ENCODE measurements around the gene ASXL2. TPM values are rescaled to one million over a fixed set of nuclear protein-coding genes. Genes with fewer than 3 reads are reported as not detected.

ASXL2 gene
- total RNA-seq, 4 donors from 2014 or later, result 13.3 to 26.7 (median 16.8) TPM

DNA sequence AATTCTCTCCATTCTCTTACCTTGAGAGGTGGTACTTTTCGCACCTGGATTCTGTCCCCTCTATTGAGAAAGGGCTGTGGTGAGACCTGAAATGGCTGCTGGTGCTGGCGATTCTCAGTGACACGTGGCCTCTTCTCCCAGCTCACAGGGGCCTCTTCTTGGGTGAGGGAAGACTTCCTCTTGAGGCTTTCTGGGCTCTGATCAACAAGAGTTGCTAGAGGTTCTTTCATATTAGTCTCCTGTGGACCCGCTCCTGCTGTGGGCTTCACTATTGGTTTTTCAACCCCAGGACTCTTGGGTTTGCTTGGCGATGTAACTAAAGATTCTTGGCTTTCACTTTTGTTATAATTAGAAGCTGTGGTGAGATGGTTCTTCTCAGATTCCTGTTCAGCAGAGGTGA lies 128.6 kb downstream of the ASXL2 start:
- WGBS, 2 donors (ENCODE audit: low coverage in 1 of 2), result 93 to 100% methylated on average over 5 of the region's 5 CpGs
- Histone ChIP-seq H3K9me3 (no peaks in the 10 kb centered on the region), H3K27ac (no peak overlapping the region), H3K36me3 (peaks cover 0 to 98% of the 10 kb centered on the region in 2 donors), H3K27me3 (no peaks in the 10 kb centered on the region), H3K4me1 (no peaks in the 10 kb centered on the region), H3K4me3 (no peak overlapping the region)
- ATAC-seq, result no peak
- no peak for TF ChIP-seq POLR2A (IDR thresholded peaks at IDR 0.05)
- TF ChIP-seq, protein P1, sequence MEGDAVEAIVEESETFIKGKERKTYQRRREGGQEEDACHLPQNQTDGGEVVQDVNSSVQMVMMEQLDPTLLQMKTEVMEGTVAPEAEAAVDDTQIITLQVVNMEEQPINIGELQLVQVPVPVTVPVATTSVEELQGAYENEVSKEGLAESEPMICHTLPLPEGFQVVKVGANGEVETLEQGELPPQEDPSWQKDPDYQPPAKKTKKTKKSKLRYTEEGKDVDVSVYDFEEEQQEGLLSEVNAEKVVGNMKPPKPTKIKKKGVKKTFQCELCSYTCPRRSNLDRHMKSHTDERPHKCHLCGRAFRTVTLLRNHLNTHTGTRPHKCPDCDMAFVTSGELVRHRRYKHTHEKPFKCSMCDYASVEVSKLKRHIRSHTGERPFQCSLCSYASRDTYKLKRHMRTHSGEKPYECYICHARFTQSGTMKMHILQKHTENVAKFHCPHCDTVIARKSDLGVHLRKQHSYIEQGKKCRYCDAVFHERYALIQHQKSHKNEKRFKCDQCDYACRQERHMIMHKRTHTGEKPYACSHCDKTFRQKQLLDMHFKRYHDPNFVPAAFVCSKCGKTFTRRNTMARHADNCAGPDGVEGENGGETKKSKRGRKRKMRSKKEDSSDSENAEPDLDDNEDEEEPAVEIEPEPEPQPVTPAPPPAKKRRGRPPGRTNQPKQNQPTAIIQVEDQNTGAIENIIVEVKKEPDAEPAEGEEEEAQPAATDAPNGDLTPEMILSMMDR (IDR thresholded peaks at IDR 0.05), result no peak

DNA sequence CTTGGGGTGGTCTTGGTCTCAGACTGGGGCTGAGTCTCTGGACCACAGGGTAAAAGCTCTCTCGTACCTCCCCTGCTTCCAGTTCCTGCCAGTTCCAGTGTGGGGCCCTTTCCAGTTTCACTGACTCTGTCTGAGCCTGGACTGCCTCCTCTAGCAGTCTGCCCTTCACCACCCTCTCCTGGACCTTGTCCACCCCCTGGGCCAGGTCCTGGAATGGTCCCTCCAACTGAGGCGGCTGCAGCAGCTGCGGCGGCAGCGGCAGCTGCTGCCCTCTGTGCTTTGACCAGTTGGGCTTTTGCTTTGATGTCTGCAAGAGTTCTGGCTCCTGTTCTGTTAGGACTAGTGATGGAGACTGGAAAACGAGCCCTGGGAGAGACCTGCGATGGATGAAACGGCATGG lies 134.2 kb downstream of the ASXL2 start:
- no peaks in the 10 kb centered on the region for H3K4me1 ChIP-seq
- no peaks in the 10 kb centered on the region for H3K9me3 ChIP-seq
- no peaks in the 10 kb centered on the region for H3K27me3 ChIP-seq
- peaks cover 0 to 80% of the 10 kb centered on the region in 2 donors for H3K36me3 ChIP-seq
- H3K4me3 ChIP-seq, result no peak overlapping the region
- H3K27ac ChIP-seq, result no peak overlapping the region
- WGBS, 2 donors (ENCODE audit: low coverage in 1 of 2), result 93% methylated on average over 3 of the region's 8 CpGs; no CpG with 5 or more reads in 1 of the 2 donors
- ATAC-seq, result no peak
- TF ChIP-seq EP300 (IDR thresholded peaks at IDR 0.05), result no peak
- TF ChIP-seq, protein P1 (IDR thresholded peaks at IDR 0.05), result no peak
- no peak for TF ChIP-seq POLR2A (IDR thresholded peaks at IDR 0.05)
- TF ChIP-seq POLR2AphosphoS5 (IDR thresholded peaks at IDR 0.05), result no peak

DNA sequence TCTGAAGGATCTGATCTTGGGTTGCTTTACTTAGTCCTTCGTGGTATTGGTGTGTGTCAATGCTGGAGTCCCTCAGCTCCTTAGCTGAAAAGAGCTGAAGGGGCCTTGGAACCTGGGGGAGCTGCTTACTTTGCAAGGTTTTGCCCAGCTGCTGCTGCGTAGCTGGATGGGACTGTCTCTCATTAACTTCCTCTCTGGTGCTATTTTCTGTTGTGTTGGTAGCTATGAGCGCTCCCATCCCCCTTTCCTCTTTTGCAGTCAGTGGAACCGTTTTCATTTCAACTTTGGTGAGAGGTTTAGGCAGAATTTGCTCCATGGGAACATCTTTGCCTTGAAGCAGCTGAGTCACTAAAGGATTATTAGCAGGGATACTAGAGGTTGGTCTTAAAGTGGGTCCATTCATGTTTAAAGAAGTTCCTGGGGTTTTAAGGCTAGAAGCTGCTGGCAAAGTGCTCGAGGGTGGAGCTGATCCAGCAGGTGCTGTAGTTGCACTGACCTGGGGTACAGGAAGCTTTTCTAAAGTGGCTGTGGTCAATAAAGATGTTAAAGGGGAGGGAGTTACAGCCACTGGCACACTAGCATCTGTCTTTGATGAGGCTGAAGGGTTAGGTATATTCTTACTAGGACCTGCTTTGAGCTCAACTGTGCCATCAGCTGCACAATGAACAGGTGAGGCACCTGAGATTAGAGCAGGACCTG lies 135.0 kb downstream of the ASXL2 start:
- no peaks in the 10 kb centered on the region for H3K4me1 ChIP-seq
- no peaks in the 10 kb centered on the region for H3K27me3 ChIP-seq
- TF ChIP-seq POLR2AphosphoS5 (IDR thresholded peaks at IDR 0.05) (no peak), EP300 (IDR thresholded peaks at IDR 0.05) (no peak), POLR2A (IDR thresholded peaks at IDR 0.05) (no peak)
- TF ChIP-seq, protein P1 (IDR thresholded peaks at IDR 0.05), result no peak
- no peak overlapping the region for H3K27ac ChIP-seq
- 81 to 100% methylated on average over 2 to 5 of the region's 5 CpGs for WGBS, 2 donors (ENCODE audit: low coverage in 1 of 2)
- peaks cover 0 to 73% of the 10 kb centered on the region in 2 donors for H3K36me3 ChIP-seq
- no peak overlapping the region for H3K4me3 ChIP-seq
- ATAC-seq, result no peak
- no peaks in the 10 kb centered on the region for H3K9me3 ChIP-seq

DNA sequence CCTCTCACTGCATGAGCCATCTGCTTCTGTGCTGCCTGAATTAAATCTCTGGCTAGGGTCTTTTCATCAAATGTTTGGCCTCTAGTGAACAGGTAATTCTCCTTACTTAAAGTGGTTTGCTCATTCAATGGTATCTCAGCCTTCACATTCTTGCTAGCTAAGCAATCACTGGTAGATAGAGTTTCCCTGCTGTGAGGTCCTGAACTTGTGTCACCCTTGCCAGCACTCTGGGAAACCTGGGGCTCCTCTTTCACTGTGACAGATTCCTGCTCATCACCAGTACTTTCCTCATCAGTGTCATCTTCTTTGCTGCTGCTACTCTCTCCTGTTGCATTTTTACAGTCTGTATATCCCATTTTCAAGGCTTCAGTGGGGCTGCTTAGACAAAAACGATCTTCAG lies 135.8 kb downstream of the ASXL2 start:
- ATAC-seq, result no peak
- WGBS, 2 donors (ENCODE audit: low coverage in 1 of 2), result 88% methylated on average over 1 of the region's 1 CpG; no CpG with 5 or more reads in 1 of the 2 donors
- TF ChIP-seq, protein P1 (IDR thresholded peaks at IDR 0.05), result no peak
- TF ChIP-seq POLR2AphosphoS5 (IDR thresholded peaks at IDR 0.05), result no peak
- no peak for TF ChIP-seq EP300 (IDR thresholded peaks at IDR 0.05)
- TF ChIP-seq POLR2A (IDR thresholded peaks at IDR 0.05), result no peak
- Histone ChIP-seq H3K4me3 (no peak overlapping the region), H3K36me3 (peaks cover 0 to 65% of the 10 kb centered on the region in 2 donors), H3K27ac (no peak overlapping the region), H3K9me3 (no peaks in the 10 kb centered on the region), H3K4me1 (no peaks in the 10 kb centered on the region), H3K27me3 (no peaks in the 10 kb centered on the region)

DNA sequence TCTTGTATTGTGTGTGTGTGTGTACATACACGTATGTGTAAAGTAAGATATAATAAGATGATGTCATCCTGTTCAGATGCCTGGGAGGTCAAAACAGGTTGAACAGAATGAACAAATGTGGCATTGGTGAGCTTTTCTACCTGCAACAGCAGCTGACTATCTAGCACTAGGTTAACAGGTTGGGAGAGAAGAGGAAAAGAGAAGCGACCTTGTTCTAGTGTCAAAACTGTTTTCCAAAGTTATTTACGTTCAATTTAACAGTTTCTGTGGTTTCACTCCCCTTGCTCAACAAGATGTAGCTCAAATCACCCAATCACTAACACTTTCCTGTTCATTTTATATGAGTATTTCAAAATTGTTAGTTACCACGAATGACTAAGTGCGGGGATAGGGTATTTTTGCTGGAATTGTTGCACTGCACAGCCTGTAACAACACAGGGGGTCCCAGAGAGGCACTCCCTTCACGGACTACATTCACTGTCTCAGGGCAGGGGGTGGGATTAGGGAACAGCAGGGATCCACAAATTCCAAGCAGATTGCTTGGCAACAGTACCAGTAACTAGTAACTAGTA lies 137.4 kb downstream of the ASXL2 start:
- no peak for ATAC-seq

More for the DNA sequence above, 137.4 kb downstream of the ASXL2 start:
- H3K27me3 ChIP-seq, result no peaks in the 10 kb centered on the region
- WGBS, 2 donors (ENCODE audit: low coverage in 1 of 2), result 56 to 71% methylated on average over 5 of the region's 6 CpGs
- no peak for TF ChIP-seq POLR2A (IDR thresholded peaks at IDR 0.05)
- TF ChIP-seq POLR2AphosphoS5 (IDR thresholded peaks at IDR 0.05), result no peak
- TF ChIP-seq EP300 (IDR thresholded peaks at IDR 0.05), result no peak
- TF ChIP-seq, protein P1 (IDR thresholded peaks at IDR 0.05), result no peak
- no peaks in the 10 kb centered on the region for H3K9me3 ChIP-seq
- H3K27ac ChIP-seq, result no peak overlapping the region
- H3K36me3 ChIP-seq, result peaks cover 0 to 51% of the 10 kb centered on the region in 2 donors
- H3K4me1 ChIP-seq, result no peaks in the 10 kb centered on the region
- H3K4me3 ChIP-seq, result no peak overlapping the region

Measured in gastroesophageal sphincter (tissue), 4 donors.